Esophagus muscularis mucosa (tissue), 4 donors: ENCODE data around the gene EVI5. TPM values are rescaled to one million over a fixed set of nuclear protein-coding genes. Genes with fewer than 3 reads are reported as not detected.

Experiments used
- DNase-seq: peaks from one replicate; pipeline ENCODE4 v3.0.0-alpha.2; 2017; ENCODE audit errors: extremely low spot score
- H3K27ac ChIP-seq, 4 donors: fragments of 200-600 bp; sonication (generic); replicated peaks in 1 of 4; 1 replicate in 3 of 4; 2 replicates in 1 of 4; pipeline ENCODE4 v1.5.1; 2016 to 2019; ENCODE audit warnings: mild to moderate bottlenecking in 1 of 4
- H3K27me3 ChIP-seq, 4 donors: fragments of 200-600 bp; sonication (generic); one replicate each; pipeline versions ENCODE4 v1.5.1 to v1.6.0; 2016 to 2019
- H3K36me3 ChIP-seq, 4 donors: fragments of 200-600 bp; sonication (generic); one replicate each; pipeline ENCODE4 v1.5.1; 2016 to 2019
- H3K4me1 ChIP-seq, 4 donors: fragments of 200-600 bp; sonication (generic); one replicate each; pipeline ENCODE4 v1.5.1; 2016 to 2019
- H3K4me3 ChIP-seq, 4 donors: fragments of 200-600 bp; sonication (generic); 1 replicate in 2 of 4; 2 replicates in 2 of 4; pipeline ENCODE4 v1.5.1; 2016 to 2019; ENCODE audit warnings: mild to moderate bottlenecking in 4 of 4, moderate library complexity in 1 of 4
- H3K9me3 ChIP-seq, 4 donors: fragments of 200-600 bp; sonication (generic); 1 replicate in 3 of 4; 2 replicates in 1 of 4; pipeline ENCODE4 v1.5.1; 2016 to 2019
- CTCF ChIP-seq, 3 experiments: fragments of 200-600 bp in 2 of 3; fragments of 450-650 bp in 1 of 3; sonication (generic) in 2 of 3; IDR thresholded peaks; one replicate each; pipeline ENCODE4 v1.5.1; 2017 to 2019; ENCODE audit warnings: antibody characterized with exemption in 3 of 3, mild to moderate bottlenecking in 2 of 3, moderate library complexity in 1 of 3
- EP300 ChIP-seq: sonication (generic); formaldehyde crosslinking; IDR thresholded peaks from one replicate; pipeline ENCODE4 v1.6.1; 2017; ENCODE audit warnings: antibody characterized with exemption
- POLR2A ChIP-seq: fragments of 450-650 bp; IDR thresholded peaks from one replicate; pipeline ENCODE4 v1.6.1; 2017; ENCODE audit warnings: antibody characterized with exemption, moderate library complexity, mild to moderate bottlenecking, low read depth
- POLR2AphosphoS5 ChIP-seq, 2 donors: sonication (generic); formaldehyde crosslinking; IDR thresholded peaks; one replicate each; pipeline ENCODE4 v1.6.1; 2017; ENCODE audit warnings: antibody characterized with exemption in 2 of 2
- WGBS: methylation state at CpG from one replicate; pipeline ENCODE4 v1.1.5; 2018; 5-methylcytosine and 5-hydroxymethylcytosine counted together
- intact Hi-C: fragments of 100-400 bp; cut with DNase I; formaldehyde crosslinking; loops from one replicate; pipeline ENCODE4 v1.15.1; 2023
- total RNA-seq, 4 donors: library from RNA; depleted of rRNA; stranded (reverse); fragments of >200 nt; gene quantifications; one replicate each; pipeline versions ENCODE4 v1.1.0 to v1.2.1, GENCODE V29; 2016

Gene EVI5
- total RNA-seq, 4 donors from 2014 or later: 32.3 to 55.2 (median 40.4) TPM

GRCh38 chr1:92759361-92759760 lies 25.5 kb downstream of the EVI5 start:
- WGBS: 85% methylated on average over 1 of the region's 1 CpG
- Histone ChIP-seq H3K4me3 (no peak overlapping the region), H3K36me3 (no peaks in the 10 kb centered on the region), H3K9me3 (peaks cover 0 to 2% (median 0%) of the 10 kb centered on the region in 4 donors), H3K4me1 (peaks cover 5 to 15% (median 10%) of the 10 kb centered on the region in 4 donors), H3K27me3 (no peaks in the 10 kb centered on the region), H3K27ac (no peak overlapping the region)
- intact Hi-C loops: no loop called here
- TF ChIP-seq POLR2A: no peak
- TF ChIP-seq CTCF (IDR thresholded peaks at IDR 0.05): no peak
- TF ChIP-seq EP300: no peak
- no peak for TF ChIP-seq POLR2AphosphoS5 (IDR thresholded peaks at IDR 0.05)
- no peak for DNase-seq

GRCh38 chr1:92756537-92756936 lies 28.4 kb downstream of the EVI5 start:
- H3K4me1 ChIP-seq: peaks cover 5 to 15% (median 7%) of the 10 kb centered on the region in 4 donors
- no peaks in the 10 kb centered on the region for H3K27me3 ChIP-seq
- 100% methylated on average over 4 of the region's 4 CpGs for WGBS
- TF ChIP-seq CTCF (IDR thresholded peaks at IDR 0.05) (no peak), POLR2AphosphoS5 (IDR thresholded peaks at IDR 0.05) (no peak), POLR2A (no peak), EP300 (no peak)
- no peaks in the 10 kb centered on the region for H3K36me3 ChIP-seq
- intact Hi-C loops: no loop called here
- DNase-seq: no peak
- peak overlapping the region in 3 of 4 donors; percentile 0 to 40 (median 10) for H3K27ac ChIP-seq
- peaks cover 0 to 5% (median 0%) of the 10 kb centered on the region in 4 donors for H3K9me3 ChIP-seq
- H3K4me3 ChIP-seq: no peak overlapping the region

- peak overlapping the region in 1 of 4 donors; percentile 14 for H3K4me3 ChIP-seq
- no peak for TF ChIP-seq POLR2AphosphoS5 (IDR thresholded peaks at IDR 0.05)
- no peak for TF ChIP-seq EP300
- TF ChIP-seq CTCF (IDR thresholded peaks at IDR 0.05): no peak
- no peak for TF ChIP-seq POLR2A
- peaks cover 0 to 5% (median 0%) of the 10 kb centered on the region in 4 donors for H3K9me3 ChIP-seq
- 79% methylated on average over 19 of the region's 19 CpGs for WGBS
- H3K27me3 ChIP-seq: no peaks in the 10 kb centered on the region
- intact Hi-C loops: no loop called here
- no peaks in the 10 kb centered on the region for H3K36me3 ChIP-seq
- DNase-seq: no peak
- H3K4me1 ChIP-seq: peaks cover 5 to 15% (median 7%) of the 10 kb centered on the region in 4 donors
- peak overlapping the region; percentile 10 to 66 (median 41) for H3K27ac ChIP-seq
These were observed 29.1 kb downstream of the EVI5 start for GRCh38 chr1:92755541-92756461.

GRCh38 chr1:92754719-92755050 lies 30.2 kb downstream of the EVI5 start:
- Histone ChIP-seq H3K4me3 (no peak overlapping the region), H3K27ac (no peak overlapping the region), H3K27me3 (no peaks in the 10 kb centered on the region), H3K4me1 (peaks cover 5 to 15% (median 7%) of the 10 kb centered on the region in 4 donors), H3K9me3 (peaks cover 0 to 5% (median 0%) of the 10 kb centered on the region in 4 donors), H3K36me3 (no peaks in the 10 kb centered on the region)
- TF ChIP-seq EP300 (no peak), POLR2AphosphoS5 (IDR thresholded peaks at IDR 0.05) (no peak), POLR2A (no peak), CTCF (IDR thresholded peaks at IDR 0.05) (no peak)
- WGBS: 100% methylated on average over 1 of the region's 1 CpG
- intact Hi-C loops: no loop called here
- no peak for DNase-seq
